ENCODE data around the gene STN1. TPM values are rescaled to one million over a fixed set of nuclear protein-coding genes. Genes with fewer than 3 reads are reported as not detected.

The STN1 gene
- total RNA-seq, 1 donor: 23.3 TPM

DNA sequence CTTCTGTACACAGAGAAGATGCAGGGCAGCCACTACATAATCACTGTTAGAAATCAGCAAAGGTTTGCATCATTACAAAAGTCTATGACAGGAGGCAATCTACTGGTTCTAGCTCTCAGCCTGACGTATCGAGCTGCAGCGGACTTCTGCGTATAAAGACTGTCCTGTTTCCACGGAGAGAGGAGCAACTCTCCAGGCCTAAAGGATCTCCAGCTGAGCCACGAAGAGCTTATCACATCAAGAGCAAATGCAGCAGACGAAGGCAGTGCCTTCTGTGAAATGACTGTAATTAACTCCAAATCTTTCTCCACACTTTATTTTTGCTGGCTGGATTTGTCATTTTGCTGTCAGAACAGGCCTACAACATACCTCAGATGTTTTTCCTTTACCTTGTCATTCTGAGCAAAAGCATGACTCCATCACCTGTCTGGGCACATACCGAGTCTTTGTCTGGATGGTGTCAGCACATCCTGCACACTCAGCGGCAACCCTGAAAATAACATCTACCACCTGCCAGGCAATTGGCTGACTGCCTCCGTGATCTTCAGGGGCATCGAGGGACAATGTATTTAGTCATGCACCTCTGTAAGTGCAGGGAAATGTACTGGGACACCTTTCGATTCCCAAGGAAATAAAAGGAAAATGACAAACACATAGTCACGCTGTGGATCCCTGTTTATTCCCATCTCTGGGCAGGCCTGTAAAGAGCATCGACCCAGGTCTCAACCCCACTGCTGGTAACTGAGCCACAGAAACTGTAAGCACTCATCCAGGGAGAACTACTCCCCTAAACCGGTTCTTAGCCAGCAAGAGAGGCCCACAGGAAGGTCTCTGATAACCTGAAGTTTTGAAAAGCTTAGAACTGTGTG is 36.3 kb downstream of the STN1 start:
- DNase-seq (ENCODE audit: low read depth): no peak
- TF ChIP-seq, protein P1, sequence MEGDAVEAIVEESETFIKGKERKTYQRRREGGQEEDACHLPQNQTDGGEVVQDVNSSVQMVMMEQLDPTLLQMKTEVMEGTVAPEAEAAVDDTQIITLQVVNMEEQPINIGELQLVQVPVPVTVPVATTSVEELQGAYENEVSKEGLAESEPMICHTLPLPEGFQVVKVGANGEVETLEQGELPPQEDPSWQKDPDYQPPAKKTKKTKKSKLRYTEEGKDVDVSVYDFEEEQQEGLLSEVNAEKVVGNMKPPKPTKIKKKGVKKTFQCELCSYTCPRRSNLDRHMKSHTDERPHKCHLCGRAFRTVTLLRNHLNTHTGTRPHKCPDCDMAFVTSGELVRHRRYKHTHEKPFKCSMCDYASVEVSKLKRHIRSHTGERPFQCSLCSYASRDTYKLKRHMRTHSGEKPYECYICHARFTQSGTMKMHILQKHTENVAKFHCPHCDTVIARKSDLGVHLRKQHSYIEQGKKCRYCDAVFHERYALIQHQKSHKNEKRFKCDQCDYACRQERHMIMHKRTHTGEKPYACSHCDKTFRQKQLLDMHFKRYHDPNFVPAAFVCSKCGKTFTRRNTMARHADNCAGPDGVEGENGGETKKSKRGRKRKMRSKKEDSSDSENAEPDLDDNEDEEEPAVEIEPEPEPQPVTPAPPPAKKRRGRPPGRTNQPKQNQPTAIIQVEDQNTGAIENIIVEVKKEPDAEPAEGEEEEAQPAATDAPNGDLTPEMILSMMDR (IDR thresholded peaks at IDR 0.05; ENCODE audit: insufficient read depth, low read depth, low read length): no peak
- no peak overlapping the region for H3K4me3 ChIP-seq (ENCODE audit: low read depth, low read length)

DNA sequence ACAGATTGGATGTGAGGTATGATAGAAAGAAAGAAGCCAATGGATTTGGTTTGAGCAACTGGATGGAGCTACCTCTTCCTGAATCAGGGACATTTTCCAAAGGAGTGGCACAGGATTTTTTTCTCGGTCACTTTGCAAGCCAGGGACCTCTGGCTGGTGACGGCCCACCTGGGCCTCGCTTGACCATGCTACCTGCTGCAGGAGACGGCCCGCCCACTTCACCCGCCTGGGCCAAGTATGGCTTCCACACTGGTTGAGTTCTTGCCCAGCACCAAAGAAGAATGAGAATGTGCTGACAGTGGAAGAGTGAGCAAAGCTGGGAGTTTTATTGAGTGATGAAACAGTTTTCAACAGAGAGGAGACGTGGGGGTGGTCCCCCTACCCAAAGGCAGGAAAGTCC is 38.2 kb downstream of the STN1 start:
- DNase-seq (ENCODE audit: low read depth): no peak
- TF ChIP-seq, protein P1 (IDR thresholded peaks at IDR 0.05; ENCODE audit: insufficient read depth, low read depth, low read length): no peak
- no peak overlapping the region for H3K4me3 ChIP-seq (ENCODE audit: low read depth, low read length)

DNA sequence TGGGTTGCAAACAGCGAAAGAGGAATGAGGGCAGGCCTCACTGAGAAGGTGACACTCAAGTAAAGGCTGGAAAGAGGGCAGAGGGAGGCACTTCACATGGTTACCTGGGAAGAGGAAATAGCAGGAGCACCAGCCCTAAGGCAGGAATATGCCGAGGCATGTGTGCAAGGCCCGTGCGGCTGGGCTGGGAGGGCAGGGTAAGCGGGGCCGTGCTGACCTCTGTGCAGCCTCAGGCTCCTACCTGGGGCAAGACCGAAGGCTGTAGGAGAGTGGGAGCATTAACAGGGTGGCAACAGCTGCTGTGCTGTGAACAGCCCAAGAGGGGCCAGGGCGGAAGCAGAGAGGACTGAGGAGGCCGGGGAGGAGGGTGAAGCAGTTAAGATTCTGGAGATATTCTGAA is 38.6 kb downstream of the STN1 start:
- no peak overlapping the region for H3K4me3 ChIP-seq (ENCODE audit: low read depth, low read length)
- DNase-seq (ENCODE audit: low read depth): no peak
- TF ChIP-seq, protein P1 (IDR thresholded peaks at IDR 0.05; ENCODE audit: insufficient read depth, low read depth, low read length): no peak

DNA sequence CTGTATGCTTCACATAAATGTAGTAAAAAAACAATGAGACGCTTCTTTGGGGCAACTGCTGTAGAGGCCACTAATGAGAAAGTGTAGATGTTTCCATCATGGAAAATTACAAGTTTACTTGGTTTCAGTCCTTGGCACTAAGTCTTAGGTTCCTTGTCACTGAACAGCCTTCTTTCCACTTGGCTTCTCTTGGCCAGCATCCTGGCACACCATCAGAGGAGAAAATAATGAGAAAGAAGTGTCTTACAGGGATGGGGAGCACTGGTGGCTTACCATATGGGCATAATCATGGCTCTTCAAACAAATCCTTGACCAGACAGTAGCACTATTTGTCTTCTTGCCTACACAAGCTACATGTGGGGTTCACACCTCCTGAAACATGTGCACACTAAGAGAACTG is 40.1 kb downstream of the STN1 start:
- no peak overlapping the region for H3K4me3 ChIP-seq (ENCODE audit: low read depth, low read length)
- TF ChIP-seq, protein P1 (IDR thresholded peaks at IDR 0.05; ENCODE audit: insufficient read depth, low read depth, low read length): no peak
- no peak for DNase-seq (ENCODE audit: low read depth)

DNA sequence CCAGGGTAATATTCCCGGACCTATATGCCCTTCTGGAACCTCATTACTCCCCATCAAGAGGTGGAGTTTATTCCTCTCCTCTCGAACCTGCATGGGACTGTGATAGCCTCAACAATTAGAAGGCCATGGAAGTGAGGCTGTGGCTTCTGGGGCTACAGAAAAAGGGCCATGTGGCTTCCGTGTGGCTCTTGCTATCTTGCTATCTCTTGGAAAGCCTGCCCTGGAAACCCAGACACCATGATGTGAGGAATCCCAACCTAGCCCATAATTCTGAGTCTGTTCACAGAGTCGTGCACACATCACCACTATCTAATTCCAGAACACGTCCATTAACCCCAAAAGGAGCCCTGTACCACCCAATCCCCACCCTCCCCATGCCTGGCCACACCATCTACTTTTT is 41.8 kb downstream of the STN1 start:
- no peak overlapping the region for H3K4me3 ChIP-seq (ENCODE audit: low read depth, low read length)
- TF ChIP-seq, protein P1 (IDR thresholded peaks at IDR 0.05; ENCODE audit: insufficient read depth, low read depth, low read length): no peak
- no peak for DNase-seq (ENCODE audit: low read depth)

DNA sequence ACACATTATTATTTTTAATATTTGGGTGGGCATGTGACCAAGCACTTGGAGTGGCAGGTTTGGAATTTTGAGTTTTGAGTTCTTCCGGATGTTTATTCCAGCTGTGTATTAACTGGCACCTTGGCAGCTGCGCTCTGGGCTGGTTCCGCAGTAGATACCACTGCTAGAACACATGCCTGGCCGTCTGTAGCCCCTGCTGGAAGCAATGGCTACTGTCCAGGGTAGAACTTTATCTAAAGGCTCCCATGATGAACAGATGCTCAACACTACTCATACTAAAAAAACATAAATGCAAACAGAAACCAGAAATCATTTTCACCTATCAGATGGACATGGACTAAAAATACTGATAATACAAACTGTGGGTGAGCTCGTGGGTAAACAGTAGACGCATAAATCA is 43.3 kb downstream of the STN1 start:
- TF ChIP-seq, protein P1 (IDR thresholded peaks at IDR 0.05; ENCODE audit: insufficient read depth, low read depth, low read length): no peak
- H3K4me3 ChIP-seq (ENCODE audit: low read depth, low read length): no peak overlapping the region
- DNase-seq (ENCODE audit: low read depth): no peak
